HL-60/S4 treated with retinoic acid at 250 ng/mL for 4 days and 3 days (cell line): ENCODE results near the gene ADGRL1.
"Not testable (repeated sequence)": the region's sequence is repeated elsewhere in the genome, so short reads cannot be mapped to it uniquely, and the experiment has no call there.

Experiments used
- in situ Hi-C: fragments of 300-500 bp; cut with MboI; formaldehyde crosslinking; loops from 2 replicates; pipeline ENCODE4 v1.7.0; 2022; ENCODE audit warnings: low sequenced_read_pairs

ADGRL1 gene

GRCh38 chr19:14195216-14195615 lies 10.8 kb downstream of the ADGRL1 start:
- in situ Hi-C loops: not testable (repeated sequence)

- in situ Hi-C loops: no loop called here
Measured at GRCh38 chr19:14189415-14189814, 16.6 kb downstream of the ADGRL1 start.

- in situ Hi-C loops: not testable (repeated sequence)
Measured at GRCh38 chr19:14188086-14188485, 17.9 kb downstream of the ADGRL1 start.

DNA sequence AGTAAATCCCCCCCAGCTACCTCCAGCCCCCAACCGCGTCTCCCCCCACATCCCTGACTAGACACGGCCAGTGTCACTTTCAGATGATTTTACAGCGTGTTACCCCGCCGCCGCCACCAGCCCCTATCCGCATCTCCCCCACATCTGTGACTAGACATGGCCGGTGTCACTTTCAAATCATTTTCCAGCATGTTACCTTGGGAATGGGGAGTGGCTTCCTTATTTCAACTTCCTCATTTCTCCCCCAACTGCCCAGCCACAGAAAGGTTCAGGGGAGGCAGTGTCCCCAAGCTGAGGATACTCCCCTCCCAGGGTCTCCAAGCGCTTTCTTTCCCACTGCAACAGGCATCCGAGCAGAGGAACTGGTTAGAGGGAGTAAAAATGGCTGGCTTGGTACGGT lies 18.4 kb downstream of the ADGRL1 start:
- in situ Hi-C loops: no loop called here

DNA sequence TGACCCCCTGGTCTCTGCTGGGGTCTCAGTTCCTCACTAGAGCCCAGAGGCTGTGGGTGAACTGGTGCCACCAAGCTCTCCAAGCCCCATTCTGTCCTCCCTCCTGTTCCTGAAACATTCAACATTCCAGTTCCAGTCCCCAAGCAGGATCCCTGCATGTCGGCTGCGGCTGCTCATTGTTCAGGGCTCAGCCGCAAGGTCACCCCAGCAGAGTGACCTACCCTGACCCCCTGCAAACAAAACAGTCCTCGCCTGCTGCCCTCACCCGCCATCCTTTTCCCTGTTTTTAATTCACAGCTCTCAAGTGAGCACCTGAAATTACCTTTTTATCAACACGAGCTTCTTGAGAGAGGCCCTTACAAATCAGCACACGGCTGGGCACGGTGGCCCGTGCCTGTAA lies 19.3 kb downstream of the ADGRL1 start:
- in situ Hi-C loops: not testable (repeated sequence)

GRCh38 chr19:14185691-14186090 lies 20.3 kb downstream of the ADGRL1 start:
- in situ Hi-C loops: not testable (repeated sequence)

DNA sequence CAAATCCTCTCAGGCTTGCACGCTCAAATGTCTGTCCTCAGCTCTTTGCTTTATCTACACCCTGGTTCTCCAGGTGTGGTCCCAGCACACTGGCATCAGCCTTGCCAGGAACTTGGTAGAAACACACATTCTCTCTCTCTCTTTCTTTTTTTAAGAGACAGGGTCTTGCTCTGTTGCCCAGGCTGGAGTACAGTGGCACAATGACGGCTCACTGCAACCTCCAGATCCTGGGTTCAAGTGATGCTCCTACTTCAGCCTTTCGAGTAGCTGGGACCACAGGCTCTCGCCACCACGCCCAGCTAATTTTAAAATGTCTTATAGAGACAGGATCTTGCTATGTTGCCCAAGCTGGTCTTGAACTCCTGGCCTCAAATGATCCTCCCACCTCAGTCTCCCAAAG lies 20.8 kb downstream of the ADGRL1 start:
- in situ Hi-C loops: no loop called here

DNA sequence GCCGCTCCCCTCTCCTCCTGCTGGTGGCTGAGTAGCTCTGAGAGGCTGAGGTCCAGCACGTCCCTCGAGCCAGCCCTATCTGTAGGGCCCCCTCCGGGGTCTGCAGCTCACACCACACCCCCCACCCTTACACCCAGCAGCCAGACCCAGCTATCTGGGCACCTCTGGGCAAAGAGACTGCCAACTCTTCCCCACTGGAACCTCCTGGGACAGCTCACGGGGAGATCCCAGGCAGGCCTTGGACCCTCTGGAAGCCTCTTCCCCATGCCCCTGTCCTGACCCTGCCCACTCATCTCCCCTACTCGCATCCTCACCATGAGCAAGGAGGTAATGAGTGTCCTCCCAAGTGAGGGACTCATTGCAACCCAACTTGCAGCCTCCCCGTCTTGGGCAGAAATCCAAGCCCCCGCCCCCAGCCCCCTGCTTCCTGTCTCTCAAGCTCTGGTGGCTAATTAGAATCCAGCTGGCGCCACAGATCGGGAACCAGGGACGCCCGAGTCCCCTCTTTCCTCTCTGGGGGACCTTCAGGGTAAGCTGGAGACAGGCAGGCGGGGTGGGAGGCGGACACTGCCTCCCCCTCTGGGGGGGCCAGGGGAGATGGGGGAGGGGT lies 22.1 kb downstream of the ADGRL1 start:
- in situ Hi-C loops: no loop called here

- in situ Hi-C loops: no loop called here
Measured at GRCh38 chr19:14182476-14182875, 23.5 kb downstream of the ADGRL1 start.

DNA sequence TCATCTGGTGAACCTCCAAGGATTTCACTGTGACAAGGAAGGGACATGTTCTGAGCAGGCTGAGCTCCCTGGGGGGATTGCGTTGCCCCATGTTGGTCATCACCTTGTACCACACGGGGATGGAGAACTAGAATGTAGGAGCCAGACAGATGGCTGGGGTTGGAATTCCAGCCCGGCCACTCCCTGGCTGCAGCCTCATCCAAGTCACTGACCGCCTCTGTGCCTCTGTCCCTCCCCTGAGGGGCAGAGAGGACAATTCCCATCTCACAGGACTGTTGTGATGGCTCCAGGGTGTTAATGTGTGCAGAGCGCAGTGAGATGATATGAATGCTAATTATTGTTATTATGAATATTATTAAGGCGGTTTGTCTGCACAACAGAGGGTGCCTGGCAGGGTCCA lies 24.1 kb downstream of the ADGRL1 start:
- in situ Hi-C loops: no loop called here

DNA sequence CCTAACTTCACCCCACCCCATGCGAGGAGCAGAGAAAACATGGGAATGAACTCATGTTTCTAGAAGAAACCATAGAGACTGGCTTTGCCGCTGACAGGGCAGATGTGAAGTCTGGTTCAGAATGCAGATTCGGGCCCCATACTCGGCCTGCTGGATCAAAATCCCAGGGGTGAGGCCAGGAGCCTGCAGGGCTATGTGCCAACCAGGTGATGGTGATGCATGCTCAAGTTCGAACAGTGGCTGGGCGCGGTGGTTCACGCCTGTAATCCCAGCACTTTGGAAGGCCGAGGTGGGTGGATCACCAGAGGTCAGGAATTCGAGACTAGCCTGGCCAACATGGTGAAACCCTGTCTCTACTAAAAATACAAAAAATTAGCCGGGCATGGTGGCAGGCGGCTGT lies 24.8 kb downstream of the ADGRL1 start:
- in situ Hi-C loops: not testable (repeated sequence)

DNA sequence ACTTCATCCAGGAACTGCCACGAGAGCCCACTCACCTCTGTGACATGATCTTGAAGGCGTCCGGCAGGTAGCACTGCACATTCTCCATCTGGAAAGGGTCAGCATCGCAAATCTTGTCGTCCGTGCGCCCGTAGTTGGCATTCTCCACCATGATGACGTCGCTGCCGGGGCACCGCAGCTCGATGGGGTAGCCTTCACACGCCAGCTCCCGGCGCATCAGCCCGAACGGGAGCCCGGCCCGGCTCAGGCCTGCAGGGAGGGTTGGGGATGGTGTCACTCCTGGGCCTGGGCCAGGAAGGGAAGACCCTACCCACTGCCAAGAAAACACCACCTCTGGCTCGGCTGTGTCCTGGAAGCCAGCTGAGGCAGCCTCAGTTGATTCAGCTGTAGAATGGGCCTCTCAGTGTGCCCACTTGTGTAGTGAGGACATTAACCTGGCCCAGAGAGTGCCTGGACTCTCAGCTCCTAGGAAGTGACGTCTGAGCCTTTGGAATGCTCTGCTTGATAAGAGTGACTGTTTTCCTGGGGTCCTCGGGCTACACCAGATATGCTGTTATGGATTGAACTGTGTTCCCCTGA lies 28.4 kb downstream of the ADGRL1 start:
- in situ Hi-C loops: no loop called here

DNA sequence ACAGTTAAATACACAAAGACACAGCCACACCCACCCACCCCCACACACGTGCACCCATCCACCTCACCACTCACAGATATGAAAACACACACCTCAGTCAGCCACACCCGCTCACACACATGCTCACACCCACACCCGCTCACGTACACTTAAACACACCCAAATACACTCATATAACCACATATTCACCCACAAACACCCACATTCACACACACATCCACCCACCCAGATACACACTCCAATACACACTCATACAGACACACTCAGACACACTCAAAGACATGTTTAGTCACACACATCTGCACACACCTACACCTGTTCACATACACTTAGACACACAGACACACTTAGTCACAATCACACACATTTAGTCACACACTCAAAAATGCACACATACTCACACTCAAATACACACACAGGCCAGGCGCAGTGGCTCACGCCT lies 30.6 kb downstream of the ADGRL1 start:
- in situ Hi-C loops: no loop called here

DNA sequence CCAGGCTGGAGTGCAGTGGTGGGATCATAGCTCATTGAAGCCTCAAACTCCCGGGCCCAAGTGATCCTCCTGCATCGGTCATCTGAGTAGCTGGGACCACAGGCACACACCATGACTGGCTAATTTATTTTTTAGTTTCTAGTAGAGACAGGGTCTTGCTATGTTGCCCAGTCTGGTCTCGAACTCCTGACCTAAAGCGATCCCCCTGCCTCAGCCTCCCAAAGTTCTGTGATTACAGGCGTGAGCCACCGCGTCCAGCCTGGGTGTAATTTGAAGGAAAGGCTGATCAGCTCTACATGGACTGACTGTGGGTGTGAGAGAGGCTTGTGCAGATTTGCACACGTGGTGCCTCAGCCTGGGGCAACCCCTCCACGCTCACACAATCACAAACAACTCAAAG lies 31.1 kb downstream of the ADGRL1 start:
- in situ Hi-C loops: no loop called here

GRCh38 chr19:14168993-14169392 lies 37.0 kb downstream of the ADGRL1 start:
- in situ Hi-C loops: no loop called here

DNA sequence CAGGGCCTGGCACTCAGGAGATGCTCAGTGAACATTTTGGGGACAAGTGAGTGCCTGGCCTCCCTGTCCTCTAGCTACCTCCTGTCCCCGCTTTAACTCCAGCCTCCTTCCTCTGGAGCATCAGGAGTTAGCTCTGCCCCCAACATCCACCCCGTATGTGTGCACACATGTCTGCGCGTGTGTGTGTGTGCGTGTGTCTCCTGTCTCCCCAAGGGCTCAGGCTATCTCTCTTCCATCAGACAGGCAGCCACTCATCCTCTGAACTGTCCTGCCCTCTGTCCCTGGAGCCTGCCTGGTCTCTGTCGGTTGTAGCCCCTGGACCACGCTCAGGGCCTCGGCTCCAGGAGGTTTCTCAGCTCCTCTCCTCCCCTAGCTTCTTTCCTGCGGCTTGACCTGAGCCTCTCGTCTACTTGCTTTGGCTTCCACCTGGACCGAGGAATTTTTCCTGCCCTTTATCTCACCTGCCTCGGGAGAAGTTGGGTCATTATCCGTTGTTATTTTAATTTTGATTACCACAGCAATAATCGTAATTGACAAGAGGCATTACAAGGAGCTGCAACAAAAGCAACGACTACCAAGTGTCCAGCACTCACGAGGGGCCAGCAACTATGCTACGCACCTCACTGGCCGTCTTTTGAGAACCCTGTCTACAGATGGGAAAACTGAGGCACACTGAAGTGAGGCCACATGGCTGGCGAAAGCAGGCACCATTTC lies 37.6 kb downstream of the ADGRL1 start:
- in situ Hi-C loops: no loop called here

DNA sequence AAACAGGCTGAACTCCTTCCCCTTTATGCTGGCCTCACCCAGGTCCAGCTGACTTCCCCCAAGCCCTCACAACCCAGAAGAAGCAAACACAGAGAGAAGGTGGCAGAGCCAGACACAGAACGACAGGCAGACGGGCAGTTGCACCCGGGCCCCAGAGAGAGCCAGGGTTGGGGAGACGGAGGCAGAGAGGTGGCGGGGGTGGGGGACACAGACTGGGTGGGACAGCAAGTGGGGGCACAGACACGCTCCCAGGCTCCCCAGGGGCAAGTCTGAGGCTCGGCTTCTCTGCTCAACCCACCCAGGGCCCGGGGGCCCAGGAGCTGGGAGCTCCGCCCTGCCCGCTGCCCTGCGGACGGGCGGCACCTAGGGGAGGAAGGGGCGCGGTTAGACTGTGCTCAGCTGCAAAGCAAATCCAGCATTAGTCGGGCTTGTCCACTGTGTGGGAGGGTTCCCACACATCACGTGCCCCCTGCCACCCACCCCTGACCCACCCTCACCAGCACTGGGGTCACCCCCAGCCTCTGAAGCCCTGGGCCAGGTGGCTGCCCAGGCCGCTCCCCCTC lies 38.3 kb downstream of the ADGRL1 start:
- in situ Hi-C loops: no loop called here

DNA sequence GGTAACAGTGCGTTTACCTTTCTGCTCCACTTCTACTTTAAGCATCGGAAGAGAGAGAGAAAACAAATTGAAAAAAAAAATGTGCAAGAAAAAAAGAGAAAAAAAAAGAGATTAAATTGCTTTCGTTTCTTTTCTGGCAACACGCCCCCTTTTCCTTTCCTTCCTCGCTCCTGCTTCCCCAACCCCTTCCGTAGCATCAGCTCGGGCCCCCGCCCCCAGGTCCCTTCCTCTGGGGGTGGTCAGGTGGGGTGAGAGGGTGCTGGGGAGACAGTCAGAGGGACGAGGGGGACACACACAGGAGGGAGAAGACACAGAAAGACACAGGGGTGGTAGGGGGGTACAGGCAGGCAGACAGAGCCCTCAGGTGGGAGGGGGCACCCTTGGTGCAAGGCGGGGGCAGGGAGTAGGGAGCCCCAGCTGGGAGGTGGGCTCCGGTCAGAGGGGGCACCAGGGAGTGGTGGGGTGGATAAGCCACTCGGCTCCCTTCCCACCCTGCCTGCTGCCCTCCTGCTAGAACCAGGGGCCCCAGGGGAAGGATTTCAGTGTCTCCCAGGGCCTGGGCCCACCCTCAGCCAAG lies 38.9 kb downstream of the ADGRL1 start:
- in situ Hi-C loops: no loop called here

DNA sequence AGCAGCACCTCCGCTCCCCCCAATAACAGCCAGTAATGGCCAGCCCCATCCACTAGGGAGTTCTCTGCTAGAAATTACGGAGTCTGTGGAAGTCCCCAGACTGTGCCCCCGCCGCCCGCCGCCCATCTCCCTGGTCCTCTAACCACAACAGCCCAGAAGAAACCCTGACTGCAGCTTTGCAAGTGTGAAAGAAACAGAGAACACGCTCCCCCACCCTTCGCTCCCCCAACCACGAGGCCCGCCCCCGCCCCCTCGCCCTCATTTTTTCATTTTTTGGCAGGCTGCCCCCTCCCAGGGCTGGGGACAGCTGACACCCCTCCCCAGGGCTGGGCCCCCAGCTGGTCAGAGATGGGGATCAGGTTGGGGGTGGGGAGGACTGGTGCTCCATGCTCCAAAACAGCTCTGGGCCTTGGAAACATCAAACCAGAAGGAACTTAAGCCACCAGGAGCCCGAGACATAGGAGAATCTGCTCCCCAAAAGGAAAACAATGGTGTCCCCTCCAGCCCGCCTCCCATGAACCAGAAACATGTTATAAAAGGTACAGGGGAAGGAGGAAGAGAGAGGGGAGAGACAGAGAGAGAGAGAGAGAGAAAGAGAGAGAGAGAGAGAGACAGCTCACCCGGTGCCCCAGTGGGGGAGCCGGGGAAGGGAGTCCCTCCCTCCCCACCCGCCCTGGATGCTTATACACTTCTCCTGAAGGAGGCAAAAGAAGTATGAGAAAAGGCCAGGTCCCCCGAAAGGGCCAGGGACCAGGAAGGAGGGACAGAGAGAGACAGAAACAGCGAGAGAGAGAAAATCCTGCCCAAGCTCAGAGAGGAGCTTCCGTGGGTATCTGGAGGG lies 39.8 kb downstream of the ADGRL1 start:
- in situ Hi-C loops: no loop called here

GRCh38 chr19:14164724-14165493 lies 41.1 kb downstream of the ADGRL1 start:
- in situ Hi-C loops: no loop called here
